K562 (cell line): ENCODE results near the gene RNF166. TPM values are rescaled to one million over a fixed set of nuclear protein-coding genes. Genes with fewer than 3 reads are reported as not detected.

Source experiments
- ELF1 ChIP-seq: fragments of 200-800 bp; sonication (Bioruptor generic); IDR thresholded peaks from 2 replicates; pipeline ENCODE4 v1.6.1; 2016; ENCODE audit warnings: missing genetic modification characterization, missing compliant biosample characterization
- NFYB ChIP-seq: IDR thresholded peaks from 2 replicates; pipeline ENCODE4 v1.6.1; 2011; ENCODE audit warnings: mild to moderate bottlenecking, moderate library complexity; ENCODE audit not compliant: insufficient read length; ENCODE audit errors: extremely low read depth
- SIN3B ChIP-seq: fragments of 450-650 bp; IDR thresholded peaks from 2 replicates; pipeline ENCODE4 v1.6.1; 2017; ENCODE audit warnings: low read depth, mild to moderate bottlenecking, moderate library complexity
- STAG1 ChIP-seq: sonication (generic); formaldehyde crosslinking; IDR thresholded peaks from 2 replicates; pipeline ENCODE4 v1.5.0; 2020; ENCODE audit warnings: missing genetic modification reagents, borderline replicate concordance
- YY1 ChIP-seq, 3 experiments: IDR thresholded peaks; 2 replicates each; pipeline ENCODE4 v1.6.1; 2011; ENCODE audit warnings: low read length in 2 of 3, mild to moderate bottlenecking in 2 of 3, moderate library complexity in 2 of 3, borderline replicate concordance in 1 of 3, control low read depth in 1 of 3, low read depth in 1 of 3; ENCODE audit not compliant: insufficient read depth in 3 of 3, insufficient replicate concordance in 2 of 3, control insufficient read depth in 1 of 3, insufficient read length in 1 of 3; ENCODE audit errors: extremely low read depth in 1 of 3
- ZKSCAN8 ChIP-seq: fragments of 200-800 bp; sonication (Bioruptor generic); IDR thresholded peaks from 2 replicates; pipeline ENCODE4 v1.6.1; 2016; ENCODE audit warnings: missing genetic modification characterization, missing compliant biosample characterization
- ZNF197 ChIP-seq: fragments of 200-800 bp; sonication (Bioruptor generic); IDR thresholded peaks from 2 replicates; pipeline ENCODE4 v1.6.1; 2016; ENCODE audit warnings: low read depth, missing genetic modification characterization, missing compliant biosample characterization
- polyA plus RNA-seq, 8 experiments: library from polyadenylated mRNA; depleted of rRNA in 4 of 8; stranded (reverse) in 5 of 8; unstranded in 3 of 8; fragments of >200 nt; fragmentation: Nextera tagmentation in 2 of 8; fragmentation: Illumina TruSeq in 1 of 8; extraction: Ambion mirVana in 2 of 8; extraction: Trizol in 1 of 8; gene quantifications; 2 replicates each; pipeline versions ENCODE4 v1.2.1 to v1.2.3, GENCODE V29; 2011 to 2014; ENCODE audit warnings: inconsistent platforms in 1 of 8, missing spikeins in 1 of 8
- total RNA-seq, 7 experiments: library from RNA; depleted of rRNA in 6 of 7; stranded (reverse); fragments of >200 nt in 6 of 7; fragmentation: Illumina TruSeq in 2 of 7; extraction: Trizol in 2 of 7; gene quantifications; 2 replicates each; pipeline versions ENCODE4 v1.2.1 to v1.2.3, GENCODE V29; 2011 to 2021; ENCODE audit warnings: low replicate concordance in 1 of 7
- TF ChIP-seq, protein P1 (sequence below): sonication (generic); formaldehyde crosslinking; IDR thresholded peaks from 2 replicates; pipeline ENCODE4 v1.8.1; 2023; ENCODE audit warnings: mild to moderate bottlenecking, missing genetic modification reagents
- TF ChIP-seq, protein P2 (sequence below): fragments of 250-450 bp; sonication (Bioruptor Pico); IDR thresholded peaks from 2 replicates; pipeline ENCODE4 v1.6.1; 2021; ENCODE audit warnings: mild to moderate bottlenecking

The RNF166 gene
- total and polyA plus RNA-seq, 9 of the 15 experiments (the other 6 are each of a cell fraction or from before 2014, with no cell fraction given): 0.56 to 60.3 (median 19.5) TPM

DNA sequence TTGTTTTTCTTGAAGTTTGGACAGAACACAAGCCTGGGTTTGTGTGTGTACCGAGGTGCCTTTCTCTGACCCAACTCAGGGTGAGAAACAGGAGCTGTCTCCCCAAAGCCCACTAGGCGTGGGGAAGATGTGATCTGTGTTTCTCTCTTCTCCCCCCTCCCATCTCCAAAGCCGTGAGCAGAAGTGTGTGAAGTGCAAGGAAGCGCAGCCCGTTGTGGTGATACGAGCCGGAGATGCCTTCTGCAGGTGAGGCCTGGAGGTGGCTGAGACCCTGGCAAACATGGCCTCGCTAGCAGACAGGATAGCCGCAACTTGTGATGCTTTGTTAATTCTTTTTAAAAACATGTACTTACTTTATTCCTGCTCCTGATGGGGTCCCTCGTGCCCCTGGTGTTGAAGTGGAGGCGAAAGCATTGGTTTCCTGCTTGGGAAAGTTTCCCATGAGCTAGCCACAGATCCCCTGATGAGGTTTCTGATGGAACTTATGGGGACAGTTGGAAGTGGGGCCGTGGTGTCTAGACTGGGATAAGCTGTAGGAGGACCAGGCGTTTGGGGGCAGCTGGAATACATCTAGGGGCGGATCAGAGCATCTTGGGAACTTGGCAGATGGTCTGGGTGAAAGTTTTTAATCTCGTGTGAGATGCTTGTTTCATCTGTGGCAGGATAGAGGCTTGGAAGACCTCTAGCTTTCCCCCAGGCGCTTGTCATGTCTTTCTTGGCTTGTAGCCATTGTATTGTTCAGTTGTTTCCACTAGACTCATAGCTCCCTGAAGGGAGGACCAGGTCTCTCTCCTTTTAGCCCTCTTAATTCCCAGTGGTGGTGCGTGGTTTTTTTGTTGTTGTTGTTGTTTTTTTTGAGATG, 988 bp upstream of the RNF166 start (continued):
- TF ChIP-seq ZKSCAN8 (CRISPR knock-in tag) (no peak), NFYB (no peak), YY1 (IDR thresholded peaks at IDR 0.05; ENCODE audit: borderline replicate concordance in 1 of 3, control insufficient read depth in 1 of 3, extremely low read depth in 1 of 3, insufficient read depth in 3 of 3, insufficient read length in 1 of 3, insufficient replicate concordance in 2 of 3, low read depth in 1 of 3, low read length in 2 of 3) (peak in 1 of 3 experiments; percentile 30), ZNF197 (CRISPR knock-in tag) (no peak), SIN3B (no peak), STAG1 (no peak), ELF1 (tag) (no peak)
- TF ChIP-seq, protein P1, sequence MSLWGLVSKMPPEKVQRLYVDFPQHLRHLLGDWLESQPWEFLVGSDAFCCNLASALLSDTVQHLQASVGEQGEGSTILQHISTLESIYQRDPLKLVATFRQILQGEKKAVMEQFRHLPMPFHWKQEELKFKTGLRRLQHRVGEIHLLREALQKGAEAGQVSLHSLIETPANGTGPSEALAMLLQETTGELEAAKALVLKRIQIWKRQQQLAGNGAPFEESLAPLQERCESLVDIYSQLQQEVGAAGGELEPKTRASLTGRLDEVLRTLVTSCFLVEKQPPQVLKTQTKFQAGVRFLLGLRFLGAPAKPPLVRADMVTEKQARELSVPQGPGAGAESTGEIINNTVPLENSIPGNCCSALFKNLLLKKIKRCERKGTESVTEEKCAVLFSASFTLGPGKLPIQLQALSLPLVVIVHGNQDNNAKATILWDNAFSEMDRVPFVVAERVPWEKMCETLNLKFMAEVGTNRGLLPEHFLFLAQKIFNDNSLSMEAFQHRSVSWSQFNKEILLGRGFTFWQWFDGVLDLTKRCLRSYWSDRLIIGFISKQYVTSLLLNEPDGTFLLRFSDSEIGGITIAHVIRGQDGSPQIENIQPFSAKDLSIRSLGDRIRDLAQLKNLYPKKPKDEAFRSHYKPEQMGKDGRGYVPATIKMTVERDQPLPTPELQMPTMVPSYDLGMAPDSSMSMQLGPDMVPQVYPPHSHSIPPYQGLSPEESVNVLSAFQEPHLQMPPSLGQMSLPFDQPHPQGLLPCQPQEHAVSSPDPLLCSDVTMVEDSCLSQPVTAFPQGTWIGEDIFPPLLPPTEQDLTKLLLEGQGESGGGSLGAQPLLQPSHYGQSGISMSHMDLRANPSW: no peak
- TF ChIP-seq, protein P2, sequence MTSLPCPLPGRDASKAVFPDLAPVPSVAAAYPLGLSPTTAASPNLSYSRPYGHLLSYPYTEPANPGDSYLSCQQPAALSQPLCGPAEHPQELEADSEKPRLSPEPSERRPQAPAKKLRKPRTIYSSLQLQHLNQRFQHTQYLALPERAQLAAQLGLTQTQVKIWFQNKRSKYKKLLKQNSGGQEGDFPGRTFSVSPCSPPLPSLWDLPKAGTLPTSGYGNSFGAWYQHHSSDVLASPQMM (CRISPR knock-in tag): no peak
